HCT116 (cell line): Measurements from ENCODE around the gene CBFA2T2. TPM values are rescaled to one million over a fixed set of nuclear protein-coding genes. Genes with fewer than 3 reads are reported as not detected.
"Not testable (repeated sequence)": the region's sequence is repeated elsewhere in the genome, so short reads cannot be mapped to it uniquely, and the experiment has no call there.

Source experiments
- ATAC-seq: fragments of 200-7000 bp; cut with Tn5 transposase; 2 replicates; pipeline ENCODE4 v1.9.1; 2020; ENCODE audit warnings: mild to moderate bottlenecking, moderate library complexity
- BruUV-seq: library from RNA; stranded (reverse); fragments of 400-500 nt; replicated peaks from 2 replicates; lab custom pipeline; 2021; lab: Mats Ljungman, UMichigan
- CTCF ChIA-PET: fragments of 300-600 bp; sonication (Branson Sonifier 250); formaldehyde crosslinking; loops from one replicate; lab custom pipeline; 2021; ENCODE audit warnings: antibody characterized with exemption; lab: Charles Lee
- POLR2A ChIA-PET: fragments of 300-600, 350-600 bp; sonication (Branson Sonifier 250); formaldehyde crosslinking; loops from one replicate; lab custom pipeline; 2021; ENCODE audit warnings: antibody characterized with exemption; lab: Charles Lee
- RAD21 ChIA-PET, 2 experiments: fragments of 300-600 bp; sonication (Branson Sonifier 250); formaldehyde crosslinking; loops; one replicate each; lab custom pipeline; 2023; ENCODE audit warnings: low total read pairs in 2 of 2; ENCODE audit not compliant: uncharacterized antibody in 2 of 2, unreplicated experiment in 2 of 2, low non-redundant PET in 1 of 2; lab: Charles Lee
- DNase-seq: peaks from one replicate; pipeline ENCODE4 v3.0.0-alpha.2; 2010; ENCODE audit warnings: low read depth, low spot score
- H2AFZ ChIP-seq: fragments of 200-600 bp; shearing (Covaris generic), sonication (generic); 2 replicates; pipeline ENCODE4 v1.6.1; 2017; ENCODE audit warnings: low read depth, mixed run types, mixed read lengths, antibody characterized with exemption, low read length; ENCODE audit not compliant: poor library complexity, severe bottlenecking
- H3K27ac ChIP-seq: 2 replicates; pipeline ENCODE4 v1.5.1; 2012; ENCODE audit warnings: low read depth, low read length
- H3K27me3 ChIP-seq: fragments of 200-600 bp; sonication (generic); 2 replicates; pipeline ENCODE4 v1.6.1; 2016; ENCODE audit warnings: mixed run types, low read length, mixed read lengths; ENCODE audit not compliant: insufficient read depth
- H3K36me3 ChIP-seq, 2 experiments: fragments of 200-500 bp in 1 of 2; fragments of 200-600 bp in 1 of 2; sonication (Bioruptor generic) in 1 of 2; sonication (generic) in 1 of 2; 2 replicates each; pipeline versions ENCODE4 v1.5.1 to v1.6.1; 2014 to 2016; ENCODE audit warnings: low read length in 2 of 2, inconsistent platforms in 1 of 2, mixed read lengths in 1 of 2, mixed run types in 1 of 2; ENCODE audit not compliant: insufficient read depth in 2 of 2, control insufficient read depth in 1 of 2
- H3K4me1 ChIP-seq, 2 experiments: fragments of 200-600 bp in 1 of 2; sonication (generic) in 1 of 2; 2 replicates each; pipeline versions ENCODE4 v1.5.1 to v1.6.1; 2012 to 2017; ENCODE audit warnings: low read length in 2 of 2, inconsistent platforms in 1 of 2, mild to moderate bottlenecking in 1 of 2, mixed read lengths in 1 of 2, mixed run types in 1 of 2, moderate library complexity in 1 of 2; ENCODE audit not compliant: insufficient read depth in 2 of 2, control insufficient read depth in 1 of 2
- H3K4me2 ChIP-seq: fragments of 200-600 bp; sonication (generic); 2 replicates; pipeline ENCODE4 v1.6.1; 2017; ENCODE audit warnings: mixed run types, low read length, mixed read lengths
- H3K4me3 ChIP-seq, 2 experiments: fragments of 200-600 bp in 1 of 2; sonication (generic) in 1 of 2; replicated peaks in 1 of 2; 2 replicates each; pipeline ENCODE4 v1.5.1; 2011 to 2016; ENCODE audit warnings: low read length in 2 of 2, control low read depth in 1 of 2, low read depth in 1 of 2, mild to moderate bottlenecking in 1 of 2, mixed read lengths in 1 of 2, mixed run types in 1 of 2
- H3K79me2 ChIP-seq: fragments of 200-600 bp; sonication (generic); 2 replicates; pipeline ENCODE4 v1.6.1; 2017; ENCODE audit warnings: mild to moderate bottlenecking, mixed run types, low read length, moderate library complexity, mixed read lengths; ENCODE audit not compliant: insufficient read depth
- H3K9ac ChIP-seq: fragments of 200-600 bp; sonication (generic); 2 replicates; pipeline ENCODE4 v1.6.1; 2016; ENCODE audit warnings: low read length, mixed read lengths
- H3K9me2 ChIP-seq: fragments of 200-600 bp; sonication (generic), shearing (Covaris generic); 2 replicates; pipeline ENCODE4 v1.6.1; 2017; ENCODE audit warnings: mixed run types, mild to moderate bottlenecking, moderate library complexity; ENCODE audit not compliant: insufficient read depth
- H3K9me3 ChIP-seq, 2 experiments: fragments of 200-500 bp in 1 of 2; fragments of 200-600 bp in 1 of 2; sonication (Bioruptor generic) in 1 of 2; sonication (generic) in 1 of 2; 2 replicates each; pipeline ENCODE4 v1.6.1; 2014 to 2017; ENCODE audit warnings: low read length in 2 of 2, mixed read lengths in 2 of 2, inconsistent platforms in 1 of 2, low read depth in 1 of 2, mild to moderate bottlenecking in 1 of 2, mixed run types in 1 of 2, moderate library complexity in 1 of 2; ENCODE audit not compliant: control insufficient read depth in 1 of 2, insufficient read depth in 1 of 2
- H4K20me1 ChIP-seq: fragments of 200-600 bp; sonication (generic), shearing (Covaris generic); 2 replicates; pipeline ENCODE4 v1.6.1; 2017; ENCODE audit warnings: mixed run types, mild to moderate bottlenecking, moderate library complexity; ENCODE audit not compliant: insufficient read depth
- ELF1 ChIP-seq: IDR thresholded peaks from 2 replicates; pipeline ENCODE4 v1.6.1; 2012; ENCODE audit warnings: low read depth, borderline replicate concordance
- JUND ChIP-seq: IDR thresholded peaks from 2 replicates; pipeline ENCODE4 v1.6.1; 2012
- MAX ChIP-seq: IDR thresholded peaks from 2 replicates; pipeline ENCODE4 v1.6.1; 2012
- SP1 ChIP-seq: IDR thresholded peaks from 2 replicates; pipeline ENCODE4 v1.6.1; 2012; ENCODE audit warnings: low read depth
- TCF7L2 ChIP-seq: IDR thresholded peaks from 2 replicates; pipeline ENCODE4 v1.7.0; 2011; ENCODE audit warnings: borderline replicate concordance, inconsistent platforms; ENCODE audit not compliant: insufficient read depth, insufficient read length; ENCODE audit errors: extremely low read depth
- YY1 ChIP-seq: IDR thresholded peaks from 2 replicates; pipeline ENCODE4 v1.6.1; 2011; ENCODE audit warnings: low read length, low read depth, moderate library complexity, mild to moderate bottlenecking; ENCODE audit not compliant: insufficient replicate concordance; ENCODE audit errors: extremely low read depth
- ZNF274 ChIP-seq: fragments of 200-500 bp; sonication (Bioruptor generic); IDR thresholded peaks from 2 replicates; pipeline ENCODE4 v1.6.1; 2014; ENCODE audit warnings: mild to moderate bottlenecking, low read depth, low read length, inconsistent platforms
- intact Hi-C: fragments of 100-400 bp; cut with micrococcal nuclease; formaldehyde crosslinking; loops from 2 replicates; pipeline ENCODE4 v1.10.0; 2022
- total RNA-seq: library from RNA; stranded (reverse); gene quantifications from one replicate; pipeline ENCODE4 v1.2.1, GENCODE V29; 2021; ENCODE audit not compliant: unreplicated experiment
- TF ChIP-seq, protein P1 (sequence below): IDR thresholded peaks from 2 replicates; pipeline ENCODE4 v1.6.1; 2012

The CBFA2T2 gene
- total RNA-seq, 1 experiment from 2014 or later, result 8.0 TPM

DNA sequence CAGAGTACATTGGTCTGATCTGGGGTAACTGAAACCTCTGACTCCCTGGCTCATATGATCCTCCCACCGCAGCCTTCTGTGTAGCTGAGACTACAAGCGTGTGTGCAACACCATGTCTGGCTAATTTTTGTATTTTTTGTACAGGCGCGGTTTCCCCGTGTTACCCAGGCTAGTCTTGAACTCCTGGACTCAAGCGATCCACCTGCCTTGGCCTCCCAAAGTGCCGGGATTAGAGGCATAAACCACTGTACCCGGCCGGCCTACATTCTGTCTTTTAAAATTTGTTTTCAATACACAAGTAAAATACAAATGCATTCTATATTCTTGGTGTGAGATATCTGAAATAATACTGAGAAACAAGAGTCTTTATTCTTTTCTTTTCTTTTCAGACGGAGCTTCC lies 1.7 kb upstream of the CBFA2T2 start:
- Histone ChIP-seq H3K4me2 (no peak overlapping the region), H3K9me2 (no peaks in the 10 kb centered on the region), H3K27ac (no peak overlapping the region), H3K36me3 (no peaks in the 10 kb centered on the region), H3K9ac (no peak overlapping the region), H3K4me1 (peaks cover 9 to 17% of the 10 kb centered on the region in 2 experiments), H3K9me3 (no peaks in the 10 kb centered on the region), H3K4me3 (no peak overlapping the region), H4K20me1 (no peaks in the 10 kb centered on the region), H3K79me2 (peaks cover 12% of the 10 kb centered on the region), H3K27me3 (no peaks in the 10 kb centered on the region), H2AFZ (no peak overlapping the region)
- no peak for TF ChIP-seq TCF7L2
- TF ChIP-seq ELF1, result no peak
- no peak for TF ChIP-seq MAX
- no peak for TF ChIP-seq JUND
- TF ChIP-seq ZNF274, result no peak
- TF ChIP-seq YY1, result no peak
- no peak for TF ChIP-seq SP1
- TF ChIP-seq, protein P1, sequence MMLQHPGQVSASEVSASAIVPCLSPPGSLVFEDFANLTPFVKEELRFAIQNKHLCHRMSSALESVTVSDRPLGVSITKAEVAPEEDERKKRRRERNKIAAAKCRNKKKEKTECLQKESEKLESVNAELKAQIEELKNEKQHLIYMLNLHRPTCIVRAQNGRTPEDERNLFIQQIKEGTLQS, result no peak
- DNase-seq (no peak), ATAC-seq (no peak)
- intact Hi-C loops, result no loop called here
- ChIA-PET POLR2A (no interaction called here), CTCF (no interaction called here), RAD21 (no interaction called here)
- BruUV-seq, result no TSS peak

- H3K9me3 ChIP-seq, H4K20me1 ChIP-seq, H3K27me3 ChIP-seq, ATAC-seq, BruUV-seq, H2AFZ ChIP-seq, intact Hi-C loops, DNase-seq, RAD21 ChIA-PET, H3K9me2 ChIP-seq, H3K36me3 ChIP-seq: not testable (repeated sequence)
- peaks cover 9 to 17% of the 10 kb centered on the region in 2 experiments for H3K4me1 ChIP-seq
- CTCF ChIA-PET, result interaction anchor here (1.0 kb wide), 2 partner anchors 12 to 65 kb away, joined by 3 read pairs; no protein-coding TSS in a partner anchor
- H3K4me2 ChIP-seq, result peak overlapping the region; percentile 95; the same call in 1 of the 2 replicates
- peak overlapping the region; percentile 58; the same call in 1 of the 2 replicates for H3K27ac ChIP-seq
- peaks cover 12% of the 10 kb centered on the region for H3K79me2 ChIP-seq
- POLR2A ChIA-PET, result interaction anchor here (0.6 to 1.5 kb wide), 5 partner anchors 11 to 45 kb away, joined by 3 to 12 read pairs (median 5); partner anchors contain the start of gene SNTA1
- H3K4me3 ChIP-seq, result peak overlapping the region; percentile 48 to 63
- H3K9ac ChIP-seq, result peak overlapping the region; percentile 79
These were observed 1.0 kb upstream of the CBFA2T2 start for GRCh38 chr20:33488661-33489494.
